GM21825 (cell line): Measurements from ENCODE around the gene TNFAIP6.
"Not testable (repeated sequence)": the region's sequence is repeated elsewhere in the genome, so short reads cannot be mapped to it uniquely, and the experiment has no call there.

ENCODE experiments used
- ATAC-seq: cut with Tn5 transposase; IDR thresholded peaks from one replicate; pipeline ENCODE4 v1.9.1; 2021; ENCODE audit warnings: mild to moderate bottlenecking, moderate library complexity; ENCODE audit not compliant: unreplicated experiment

TNFAIP6 gene, protein sequence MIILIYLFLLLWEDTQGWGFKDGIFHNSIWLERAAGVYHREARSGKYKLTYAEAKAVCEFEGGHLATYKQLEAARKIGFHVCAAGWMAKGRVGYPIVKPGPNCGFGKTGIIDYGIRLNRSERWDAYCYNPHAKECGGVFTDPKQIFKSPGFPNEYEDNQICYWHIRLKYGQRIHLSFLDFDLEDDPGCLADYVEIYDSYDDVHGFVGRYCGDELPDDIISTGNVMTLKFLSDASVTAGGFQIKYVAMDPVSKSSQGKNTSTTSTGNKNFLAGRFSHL

DNA sequence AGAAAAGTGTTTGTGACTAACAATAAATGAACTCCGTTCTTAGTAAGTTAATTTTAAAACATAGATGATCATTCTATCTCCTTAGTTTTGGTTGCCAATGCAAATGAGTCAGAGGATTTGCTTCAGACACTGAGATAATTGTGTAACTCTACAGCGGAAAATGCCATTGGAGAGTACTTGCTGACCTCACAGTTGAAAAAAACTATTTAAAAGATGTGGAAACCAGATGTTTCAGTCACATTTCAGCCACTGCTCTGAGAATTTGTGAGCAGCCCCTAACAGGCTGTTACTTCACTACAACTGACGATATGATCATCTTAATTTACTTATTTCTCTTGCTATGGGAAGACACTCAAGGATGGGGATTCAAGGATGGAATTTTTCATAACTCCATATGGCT lies at the start of gene TNFAIP6:
TSS of gene TNFAIP6 (plus strand) at position 234 of the 400 bp plus-strand sequence. CDS start at position 309, 75 bp downstream.
- ATAC-seq, result no peak

DNA sequence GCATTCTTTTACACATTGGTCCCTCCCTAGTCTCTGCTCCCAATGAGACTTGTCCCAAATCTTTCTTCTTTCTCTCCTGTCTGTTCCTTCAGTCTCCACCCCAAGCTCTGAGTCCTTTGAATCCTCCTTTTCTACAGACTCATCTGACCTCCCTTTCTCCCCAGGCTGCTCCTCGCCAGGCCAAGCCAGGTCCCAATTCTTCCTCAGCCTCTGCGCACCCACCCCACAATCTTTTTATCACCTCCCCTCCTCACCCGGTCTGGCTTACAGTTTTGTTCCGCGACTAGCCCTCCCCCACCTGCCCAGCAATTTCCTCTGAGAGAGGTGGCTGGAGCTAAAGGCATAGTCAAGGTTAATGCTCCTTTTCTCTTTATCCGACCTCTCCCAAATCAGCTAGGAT lies 47.1 kb upstream of the TNFAIP6 start:
- ATAC-seq, result not testable (repeated sequence)

DNA sequence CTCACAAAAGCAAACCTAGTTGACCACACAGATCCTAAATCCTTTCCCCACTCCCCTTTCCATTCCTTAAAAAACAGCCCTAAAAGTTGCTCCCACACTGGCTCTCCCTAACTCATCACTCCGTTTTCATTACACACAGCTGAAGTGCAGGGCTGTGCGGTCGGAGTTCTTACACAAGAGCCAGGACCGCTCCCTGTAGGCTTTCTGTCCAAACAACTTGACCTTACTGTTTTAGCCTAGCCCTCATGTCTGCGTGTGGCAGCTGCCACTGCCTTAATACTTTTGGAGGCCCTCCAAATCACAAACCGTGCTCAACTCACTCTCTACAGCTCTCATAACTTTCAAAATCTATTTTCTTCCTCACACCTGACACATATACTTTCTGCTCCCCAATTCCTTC lies 45.0 kb upstream of the TNFAIP6 start:
- ATAC-seq, result not testable (repeated sequence)

DNA sequence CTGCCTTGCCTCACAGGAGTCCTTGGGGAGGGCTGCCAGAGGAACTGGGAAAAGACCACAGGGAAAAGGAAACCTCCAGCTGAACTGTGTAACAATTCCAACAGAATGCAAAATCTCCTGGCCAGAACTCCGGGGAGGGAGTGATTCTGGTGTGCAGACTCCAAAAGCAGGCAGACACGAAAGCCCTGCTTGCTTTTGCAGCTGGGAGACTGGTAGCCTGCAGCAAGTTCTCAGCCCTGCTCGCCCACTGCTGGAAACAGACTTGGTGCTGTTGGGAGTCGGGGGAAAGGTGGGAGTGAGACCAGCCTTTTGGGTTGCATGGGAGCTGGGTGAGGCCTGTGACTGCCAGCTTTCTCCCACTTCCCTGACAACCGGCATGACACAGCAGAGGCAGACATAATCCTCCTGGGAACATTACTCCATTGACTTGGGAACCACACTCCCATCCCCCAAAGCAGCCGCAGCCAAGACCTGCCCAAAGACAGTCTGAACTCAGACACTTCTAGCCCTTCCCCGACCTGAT lies 42.0 kb upstream of the TNFAIP6 start:
- no peak for ATAC-seq

DNA sequence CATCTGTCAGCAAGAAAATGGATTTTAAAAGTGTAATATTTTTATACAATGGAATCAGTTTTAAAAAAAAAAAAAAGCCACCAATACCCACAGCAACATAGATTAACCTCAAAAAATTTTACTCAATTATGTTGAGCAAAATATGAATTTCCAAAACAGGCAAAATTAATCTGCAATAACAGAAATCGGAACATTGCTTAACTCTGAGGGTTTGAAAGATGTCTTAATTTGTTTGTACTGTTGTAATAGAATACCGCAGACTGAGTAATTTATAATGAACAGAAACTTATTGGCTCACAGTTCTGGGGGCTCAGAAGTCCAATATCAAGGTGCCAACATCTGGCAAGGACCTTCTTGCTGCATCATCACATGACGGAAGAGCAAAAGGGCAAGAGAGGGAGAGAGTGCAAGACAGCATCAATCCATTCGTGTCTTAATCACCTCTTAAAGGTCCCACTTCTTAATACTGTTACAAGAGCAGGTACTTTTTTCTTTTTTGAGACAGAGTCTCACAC lies 31.8 kb upstream of the TNFAIP6 start:
- no peak for ATAC-seq

DNA sequence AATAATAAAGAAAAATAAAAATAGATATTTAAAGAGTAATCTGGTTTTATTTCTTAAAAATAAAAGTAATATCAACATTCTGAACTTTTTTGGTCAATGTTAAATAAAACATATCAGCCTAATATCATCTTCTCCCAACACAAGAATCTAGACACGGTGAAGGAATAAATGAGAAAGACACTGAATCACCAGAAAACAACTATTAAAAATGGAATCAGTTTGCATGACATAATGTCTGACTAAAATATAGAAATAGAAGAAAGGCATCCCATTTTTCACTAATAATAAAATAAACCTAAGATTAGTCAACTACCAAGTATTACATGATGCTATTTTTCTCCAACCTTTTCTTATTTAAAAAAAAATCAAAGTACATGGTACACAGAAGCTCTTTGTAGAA lies 30.8 kb upstream of the TNFAIP6 start:
- no peak for ATAC-seq

DNA sequence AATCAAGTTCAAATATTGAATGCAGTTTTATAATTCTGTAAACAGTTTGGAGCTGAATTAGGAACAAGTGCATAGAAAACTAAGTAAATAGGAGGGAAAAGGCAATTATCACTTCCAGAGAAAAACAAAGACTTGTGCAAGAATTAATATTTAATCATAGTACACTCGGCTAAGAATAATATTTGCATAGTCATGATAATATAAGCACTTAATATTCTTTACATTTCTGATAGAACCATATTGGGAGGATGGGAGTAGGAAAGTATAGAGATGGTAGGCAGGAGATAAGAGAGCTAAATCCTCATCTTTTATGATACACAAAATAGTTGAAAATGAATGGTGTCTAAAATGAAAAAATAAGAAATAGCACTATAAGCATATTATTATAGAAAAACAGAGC lies 27.4 kb upstream of the TNFAIP6 start:
- ATAC-seq, result no peak

DNA sequence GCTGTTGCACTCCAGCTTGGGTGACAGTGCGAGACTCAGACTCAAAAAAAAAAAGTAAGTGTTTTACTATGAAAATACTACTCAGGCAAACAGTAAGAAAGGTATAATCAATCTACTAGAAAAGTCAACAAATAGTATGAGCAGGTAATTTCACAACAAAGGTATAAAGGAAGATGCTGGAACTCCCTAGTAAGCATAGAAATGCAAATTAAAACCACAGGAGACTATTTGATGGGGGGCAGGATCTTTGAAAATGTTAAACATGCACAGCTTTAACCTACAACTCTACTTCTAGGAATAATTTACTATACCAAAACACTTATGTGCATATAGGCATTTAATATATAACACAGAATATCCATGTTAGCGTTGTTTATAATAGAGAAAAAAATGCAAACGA lies 24.3 kb upstream of the TNFAIP6 start:
- ATAC-seq, result no peak

DNA sequence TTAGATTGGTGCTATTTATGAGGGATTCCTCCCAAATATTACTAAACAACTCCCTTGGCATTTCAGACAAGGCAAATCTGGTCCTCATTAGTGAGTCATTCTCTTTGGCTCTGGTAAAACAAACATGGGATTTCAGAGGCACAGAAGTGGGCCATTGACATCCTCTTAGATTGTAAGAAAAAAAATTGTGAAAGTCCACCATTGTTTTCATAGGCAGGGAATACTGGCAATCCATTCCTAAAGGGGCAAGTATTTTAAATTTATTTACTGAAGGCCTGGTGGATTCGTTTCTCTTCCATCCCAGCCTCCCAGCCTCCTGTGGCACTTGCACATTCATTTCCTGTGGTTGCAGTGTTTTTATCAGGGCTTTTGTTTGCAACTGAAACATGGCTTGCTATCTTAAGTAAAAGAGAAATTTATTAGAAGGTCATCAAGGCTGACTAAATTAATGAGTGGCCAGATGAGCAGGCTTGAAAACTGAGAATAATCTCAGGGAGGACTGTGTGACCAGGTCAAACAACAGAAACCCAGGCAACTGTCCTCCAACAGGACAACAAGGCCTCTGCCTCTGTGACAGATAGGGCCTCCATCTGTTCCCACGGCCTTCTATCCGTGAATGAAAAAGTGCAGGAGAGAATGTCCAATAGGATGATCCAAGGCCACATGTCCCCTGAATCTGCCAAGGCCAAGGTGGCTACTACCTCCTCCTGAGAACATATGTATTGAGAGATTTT lies 23.1 kb upstream of the TNFAIP6 start:
- ATAC-seq, result no peak

DNA sequence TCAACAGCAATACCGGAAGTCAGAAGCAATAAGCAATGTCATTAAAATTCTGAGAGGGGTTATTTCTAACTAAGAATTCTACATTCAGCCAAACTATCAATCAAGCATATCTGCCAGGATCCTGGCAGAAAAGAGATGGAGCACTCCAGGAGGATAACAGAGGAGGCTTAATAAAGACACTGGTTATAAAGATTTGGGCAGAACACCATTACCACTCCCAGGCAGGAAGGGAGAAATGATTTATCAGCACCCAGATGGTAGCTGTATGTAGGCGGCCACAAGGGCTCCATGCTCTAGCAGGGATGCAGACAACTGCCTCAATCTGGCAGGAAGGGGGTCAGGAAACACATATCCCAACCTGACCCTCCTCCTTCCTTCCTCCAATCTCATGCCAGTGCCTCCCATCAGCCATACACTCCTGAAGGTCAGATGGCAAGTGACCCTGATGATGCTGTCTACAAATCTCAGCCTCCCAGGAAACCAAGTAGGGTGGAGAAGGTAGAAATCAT lies 20.5 kb upstream of the TNFAIP6 start:
- ATAC-seq, result no peak

DNA sequence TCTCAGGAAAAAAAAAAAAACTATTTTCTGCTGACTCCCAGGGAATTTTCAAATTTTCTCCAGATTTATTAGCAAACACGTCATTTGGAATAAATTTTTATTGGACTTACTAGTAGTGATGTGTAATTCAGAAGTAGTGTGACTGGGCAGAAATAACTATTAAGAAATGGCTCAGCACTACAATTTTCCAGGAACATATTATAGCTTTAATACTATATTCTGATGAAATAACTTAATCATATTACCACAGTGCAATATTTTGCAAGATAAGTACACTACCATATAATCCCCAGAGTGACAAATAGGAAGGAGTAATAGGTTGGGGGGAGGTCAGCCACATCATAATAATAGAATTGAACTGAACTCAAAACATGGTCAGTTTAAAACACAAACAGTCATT lies 19.7 kb upstream of the TNFAIP6 start:
- ATAC-seq, result no peak

DNA sequence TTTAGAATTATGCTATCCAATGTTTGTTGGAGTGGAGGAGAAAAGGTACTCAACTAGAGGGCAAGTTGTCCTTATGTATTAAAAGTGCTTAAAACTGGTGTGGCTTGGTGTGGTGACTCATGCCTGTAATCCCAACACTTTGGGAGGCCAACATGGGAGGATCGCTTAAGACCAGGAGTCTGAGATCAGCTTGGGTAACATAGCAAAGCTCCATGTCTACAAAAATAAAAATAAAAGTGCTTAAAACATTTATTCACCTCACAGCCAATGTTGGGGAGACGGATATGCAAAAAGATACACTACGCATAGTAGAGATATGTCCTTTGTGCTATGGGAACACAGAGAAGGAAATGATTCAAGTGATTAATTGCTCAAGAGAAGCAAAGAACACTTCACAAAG lies 19.3 kb upstream of the TNFAIP6 start:
- no peak for ATAC-seq

DNA sequence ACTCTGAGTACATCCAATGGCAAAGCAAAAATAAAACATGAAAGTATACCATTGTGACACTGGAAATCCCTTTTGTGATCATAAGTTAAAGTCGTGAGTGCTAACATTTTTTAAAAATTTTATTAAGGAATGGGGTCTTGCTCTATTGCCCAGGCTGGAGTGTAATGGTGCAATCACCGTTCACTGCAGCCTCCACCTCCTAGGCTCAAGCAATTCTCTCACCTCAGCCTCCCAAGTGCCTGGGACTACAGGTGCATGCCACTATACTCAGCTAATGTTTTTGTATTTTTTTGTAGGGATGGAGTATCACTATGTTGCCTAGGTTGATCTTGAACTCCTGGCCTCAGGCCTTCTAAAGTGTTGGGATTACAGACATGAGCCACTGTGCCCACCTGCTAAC lies 14.3 kb upstream of the TNFAIP6 start:
- no peak for ATAC-seq

DNA sequence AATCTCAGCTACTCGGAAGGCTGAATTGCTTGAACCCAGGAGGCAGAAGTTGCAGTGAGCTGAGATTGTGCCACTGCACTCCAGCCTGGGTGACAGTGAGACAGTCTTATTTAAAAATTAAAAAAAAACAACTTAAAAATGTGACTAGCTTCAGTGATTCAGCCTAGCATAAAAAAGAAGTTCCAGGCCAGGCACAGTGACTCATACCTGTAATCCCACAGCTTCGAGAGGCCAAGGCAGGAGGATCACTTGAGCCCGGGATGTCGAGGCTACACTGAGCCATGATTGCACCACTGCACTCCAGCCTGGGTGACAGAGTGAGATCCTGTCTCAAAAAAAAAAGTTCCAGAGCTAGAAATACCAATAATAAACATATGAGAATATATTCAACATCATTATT lies 13.2 kb upstream of the TNFAIP6 start:
- not testable (repeated sequence) for ATAC-seq

DNA sequence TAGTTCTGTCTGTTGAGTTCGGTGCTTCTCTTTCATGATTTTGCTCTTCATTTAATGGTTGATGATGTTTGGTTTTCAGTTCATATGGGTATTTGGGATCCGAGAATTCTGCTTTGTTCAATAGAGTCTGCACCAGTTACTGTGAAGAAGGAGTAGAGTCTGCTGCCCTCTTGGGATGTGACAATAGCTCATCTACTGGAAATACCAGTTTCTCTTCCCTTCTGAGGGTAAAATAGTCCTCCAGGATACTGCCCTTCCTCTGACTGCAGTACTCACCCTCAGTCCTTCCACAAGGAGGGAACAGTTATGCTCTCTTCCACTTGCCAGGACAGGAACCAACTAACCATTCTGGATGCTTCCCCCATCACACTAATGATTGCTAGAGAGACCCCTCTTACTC lies 12.5 kb upstream of the TNFAIP6 start:
- no peak for ATAC-seq

DNA sequence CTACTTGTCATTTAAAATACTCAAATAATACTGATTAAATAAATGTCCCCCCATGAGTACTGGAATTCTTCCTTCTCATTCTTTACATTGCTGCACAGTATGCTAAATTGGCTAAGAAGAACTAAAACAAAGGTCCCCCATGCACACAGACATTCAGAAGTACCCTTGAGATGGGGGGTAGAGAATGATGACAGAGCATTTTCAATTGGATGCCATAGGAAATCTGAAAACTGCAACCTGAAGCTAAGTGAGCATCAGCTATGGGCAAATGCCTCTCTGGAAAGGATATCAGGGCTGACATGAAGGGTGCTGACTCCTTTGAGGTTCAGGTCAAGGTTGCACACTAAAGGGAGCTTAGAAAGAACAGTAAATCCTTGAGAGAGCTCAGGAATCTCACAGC lies 10.1 kb upstream of the TNFAIP6 start:
- ATAC-seq, result no peak

DNA sequence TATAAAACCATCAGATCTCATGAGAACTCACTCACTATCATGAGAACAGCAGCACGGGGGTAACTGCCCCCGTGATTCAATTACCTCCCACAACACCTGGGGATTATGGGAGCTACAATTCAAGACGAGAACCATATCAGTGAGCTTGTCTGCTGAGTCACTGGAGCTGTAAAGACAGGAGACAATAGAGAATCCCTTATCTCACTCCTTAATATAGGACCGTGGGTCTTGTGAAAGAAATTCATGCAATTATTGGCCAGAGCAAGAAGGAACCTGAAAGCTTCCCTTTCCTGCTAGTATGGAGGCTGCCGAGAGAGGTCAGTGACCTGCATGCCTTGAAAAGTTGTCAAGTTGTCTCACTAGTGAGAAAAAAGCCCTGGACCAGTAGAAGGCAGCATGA lies 9.5 kb upstream of the TNFAIP6 start:
- no peak for ATAC-seq

DNA sequence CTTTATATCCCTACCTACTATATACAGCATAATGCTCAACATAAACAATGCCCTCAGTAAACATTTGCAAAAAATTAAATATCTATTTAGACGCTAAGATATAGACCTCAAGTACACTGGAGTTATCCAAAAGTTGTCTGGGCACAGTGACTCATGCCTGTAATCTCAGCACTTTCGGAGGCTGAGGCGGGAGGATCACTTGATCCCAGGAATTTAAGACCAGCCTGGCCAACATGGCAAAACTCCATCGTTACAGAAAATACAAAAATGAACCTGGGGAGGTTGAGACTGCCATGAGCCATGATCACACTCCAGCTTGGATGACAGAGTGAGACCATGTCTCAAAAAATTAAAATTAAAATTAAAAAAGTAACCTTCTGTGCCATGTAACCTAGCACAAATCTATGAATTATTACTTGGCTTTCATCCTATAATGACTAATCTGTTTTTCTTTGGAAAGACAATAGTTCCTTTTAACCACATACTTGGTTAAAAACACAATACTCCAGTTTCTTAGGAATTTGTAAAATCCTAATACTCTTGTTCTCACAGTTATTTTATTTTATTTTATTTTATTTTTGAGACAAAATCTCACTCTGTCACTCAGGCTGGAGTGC lies 6.7 kb upstream of the TNFAIP6 start:
- ATAC-seq, result no peak

DNA sequence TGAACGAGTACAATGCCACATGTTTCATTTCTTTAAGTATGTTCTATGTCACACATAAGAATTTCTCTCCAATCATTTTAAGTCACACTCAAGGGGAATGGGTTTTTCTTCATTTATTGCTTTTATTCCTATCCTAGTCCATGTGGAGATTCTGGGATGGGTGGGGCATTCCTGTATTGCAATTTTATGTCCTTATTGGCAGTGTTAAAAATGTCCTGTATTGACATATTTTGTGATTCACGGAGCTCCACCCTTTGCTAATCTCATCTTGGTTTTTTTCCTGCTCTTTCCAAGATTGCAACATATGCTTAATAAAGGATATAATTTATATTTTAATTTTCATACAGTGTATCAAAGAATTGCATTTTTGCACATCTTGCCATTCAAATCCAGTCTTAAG lies 3.4 kb upstream of the TNFAIP6 start:
- no peak for ATAC-seq

DNA sequence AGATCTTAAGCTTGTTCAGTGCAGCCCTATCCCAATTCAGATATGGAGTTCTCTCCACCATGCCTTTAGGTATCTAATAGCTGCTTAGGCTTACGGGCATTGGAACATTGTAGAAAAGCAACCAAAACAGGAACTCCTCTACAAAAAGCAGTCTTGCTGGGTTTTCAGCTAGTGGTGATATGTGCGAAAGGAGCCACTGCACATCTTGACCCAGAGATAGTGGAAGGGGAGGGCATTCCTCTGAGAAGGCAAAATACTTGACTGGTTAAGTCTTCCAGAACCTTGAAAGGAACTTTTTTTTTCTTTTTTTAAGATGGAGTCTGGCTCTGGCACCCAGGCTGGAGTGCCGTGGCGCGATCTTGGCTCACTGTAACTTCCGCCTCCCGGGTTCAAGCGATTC lies 2.6 kb upstream of the TNFAIP6 start:
- ATAC-seq, result no peak

DNA sequence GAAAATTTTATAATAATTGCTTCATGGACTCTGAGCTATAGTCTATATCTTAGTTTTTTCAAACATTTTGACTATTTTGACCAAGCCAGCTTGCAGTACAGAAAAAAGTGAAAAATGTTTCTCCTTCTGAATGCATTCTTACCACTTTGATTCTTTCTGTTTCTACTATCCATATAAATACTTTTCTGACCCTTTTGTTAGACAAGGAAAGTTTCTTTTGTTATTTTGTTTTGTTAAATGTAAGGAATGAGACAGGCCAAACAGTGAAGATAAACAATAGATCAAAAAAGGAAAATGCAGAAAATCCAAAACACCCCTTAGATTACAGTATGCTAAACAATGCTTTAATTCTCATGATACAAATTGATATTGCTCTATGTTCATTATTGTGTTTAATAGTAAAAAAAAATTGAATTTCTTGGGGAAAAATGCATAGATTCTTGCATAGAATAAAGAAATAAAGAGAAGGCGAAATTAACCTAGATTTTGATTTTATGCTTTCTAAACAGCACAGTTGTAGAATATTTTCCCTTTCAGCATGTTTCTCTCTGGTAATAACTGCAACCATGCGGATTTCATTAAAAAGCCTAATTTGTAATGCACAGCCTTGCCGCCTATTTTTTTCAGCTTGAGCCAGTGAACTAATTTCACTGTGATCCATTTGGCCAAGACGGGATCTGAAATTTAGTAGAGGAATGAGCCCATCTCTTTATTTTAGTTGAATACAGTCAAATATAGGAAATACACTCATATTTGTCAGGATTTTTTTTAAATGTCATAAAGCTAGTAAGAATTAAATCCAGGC lies 976 bp downstream of the TNFAIP6 start:
- no peak for ATAC-seq
